Measurements from ENCODE around the gene STK11IP. TPM values are rescaled to one million over a fixed set of nuclear protein-coding genes. Genes with fewer than 3 reads are reported as not detected.
A peak's percentile ranks its signal among the peaks of the same experiment; 100 is the strongest.
"Not testable (repeated sequence)": the region's sequence is repeated elsewhere in the genome, so short reads cannot be mapped to it uniquely, and the experiment has no call there.

Gene STK11IP
- total RNA-seq, 1 donor, result 22.1 TPM

GRCh38 chr2:219645631-219646527 lies 48.2 kb downstream of the STK11IP start:
- DNase-seq (ENCODE audit: insufficient read length, low spot score, missing footprints), result peak; percentile 92
- Histone ChIP-seq H3K79me2 (ENCODE audit: insufficient read depth, low read length) (no peaks in the 10 kb centered on the region), H2AFZ (ENCODE audit: low read length) (peak overlapping the region; percentile 48), H3K9me3 (ENCODE audit: low read depth, low read length) (no peaks in the 10 kb centered on the region), H3K27ac (ENCODE audit: low read depth, low read length) (peak overlapping the region; percentile 10), H3K4me3 (ENCODE audit: insufficient read depth, low read length) (no peak overlapping the region), H3K36me3 (ENCODE audit: insufficient read depth, low read length) (no peaks in the 10 kb centered on the region), H4K20me1 (ENCODE audit: insufficient read depth, low read length) (no peaks in the 10 kb centered on the region), H3K4me1 (ENCODE audit: insufficient read depth, low read length) (peaks cover 27% of the 10 kb centered on the region), H3K27me3 (ENCODE audit: insufficient read depth, low read length) (no peaks in the 10 kb centered on the region), H3K4me2 (ENCODE audit: insufficient read depth, low read length) (peak overlapping the region; percentile 49)
- no peak for TF ChIP-seq CTCF (IDR thresholded peaks at IDR 0.05; ENCODE audit: extremely low read depth, low read depth, low read length)

GRCh38 chr2:219648176-219648575 lies 50.5 kb downstream of the STK11IP start:
- Histone ChIP-seq H3K36me3 (ENCODE audit: insufficient read depth, low read length) (no peaks in the 10 kb centered on the region), H3K4me2 (ENCODE audit: insufficient read depth, low read length) (no peak overlapping the region), H3K27me3 (ENCODE audit: insufficient read depth, low read length) (no peaks in the 10 kb centered on the region), H3K9me3 (ENCODE audit: low read depth, low read length) (no peaks in the 10 kb centered on the region), H3K79me2 (ENCODE audit: insufficient read depth, low read length) (no peaks in the 10 kb centered on the region), H4K20me1 (ENCODE audit: insufficient read depth, low read length) (no peaks in the 10 kb centered on the region), H3K27ac (ENCODE audit: low read depth, low read length) (no peak overlapping the region), H3K4me3 (ENCODE audit: insufficient read depth, low read length) (no peak overlapping the region), H3K4me1 (ENCODE audit: insufficient read depth, low read length) (peaks cover 22% of the 10 kb centered on the region), H2AFZ (ENCODE audit: low read length) (no peak overlapping the region)
- no peak for DNase-seq (ENCODE audit: insufficient read length, low spot score, missing footprints)
- TF ChIP-seq CTCF (IDR thresholded peaks at IDR 0.05; ENCODE audit: extremely low read depth, low read depth, low read length), result no peak

DNA sequence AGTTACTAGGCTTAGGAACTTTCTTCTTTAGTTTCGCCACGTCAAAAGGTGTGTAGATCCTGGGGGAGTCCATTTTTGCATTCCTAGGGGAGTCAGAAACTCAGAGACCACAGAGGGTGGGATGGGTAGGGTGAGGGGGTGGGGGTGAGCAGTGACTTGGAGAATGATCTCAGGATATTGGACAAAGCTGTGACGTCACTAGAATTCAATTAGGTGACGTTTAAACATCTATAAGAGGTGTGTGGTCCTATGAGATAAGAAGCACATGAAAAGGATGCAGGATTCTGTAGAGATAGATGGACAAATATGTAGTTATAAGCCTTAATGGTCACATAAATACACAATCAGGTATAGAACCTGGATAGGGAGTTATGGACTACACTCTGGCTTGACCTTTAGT lies 51.3 kb downstream of the STK11IP start:
- Histone ChIP-seq H3K9me3 (ENCODE audit: low read depth, low read length) (no peaks in the 10 kb centered on the region), H3K27ac (ENCODE audit: low read depth, low read length) (no peak overlapping the region), H3K27me3 (ENCODE audit: insufficient read depth, low read length) (no peaks in the 10 kb centered on the region), H2AFZ (ENCODE audit: low read length) (no peak overlapping the region), H4K20me1 (ENCODE audit: insufficient read depth, low read length) (no peaks in the 10 kb centered on the region), H3K36me3 (ENCODE audit: insufficient read depth, low read length) (no peaks in the 10 kb centered on the region), H3K4me1 (ENCODE audit: insufficient read depth, low read length) (peaks cover 22% of the 10 kb centered on the region), H3K79me2 (ENCODE audit: insufficient read depth, low read length) (no peaks in the 10 kb centered on the region), H3K4me3 (ENCODE audit: insufficient read depth, low read length) (no peak overlapping the region), H3K4me2 (ENCODE audit: insufficient read depth, low read length) (no peak overlapping the region)
- TF ChIP-seq CTCF (IDR thresholded peaks at IDR 0.05; ENCODE audit: extremely low read depth, low read depth, low read length), result no peak
- DNase-seq (ENCODE audit: insufficient read length, low spot score, missing footprints), result no peak

- H3K36me3 ChIP-seq (ENCODE audit: insufficient read depth, low read length), result no peaks in the 10 kb centered on the region
- H3K27ac ChIP-seq (ENCODE audit: low read depth, low read length), result no peak overlapping the region
- no peak for DNase-seq (ENCODE audit: insufficient read length, low spot score, missing footprints)
- peak overlapping the region; percentile 14 for H3K4me2 ChIP-seq (ENCODE audit: insufficient read depth, low read length)
- H3K9me3 ChIP-seq (ENCODE audit: low read depth, low read length), result no peaks in the 10 kb centered on the region
- peaks cover 12% of the 10 kb centered on the region for H3K4me1 ChIP-seq (ENCODE audit: insufficient read depth, low read length)
- no peak for TF ChIP-seq CTCF (IDR thresholded peaks at IDR 0.05; ENCODE audit: extremely low read depth, low read depth, low read length)
- H2AFZ ChIP-seq (ENCODE audit: low read length), result no peak overlapping the region
- no peaks in the 10 kb centered on the region for H3K79me2 ChIP-seq (ENCODE audit: insufficient read depth, low read length)
- no peak overlapping the region for H3K4me3 ChIP-seq (ENCODE audit: insufficient read depth, low read length)
- H4K20me1 ChIP-seq (ENCODE audit: insufficient read depth, low read length), result no peaks in the 10 kb centered on the region
- peaks cover 2% of the 10 kb centered on the region for H3K27me3 ChIP-seq (ENCODE audit: insufficient read depth, low read length)
Observed at GRCh38 chr2:219650426-219651248, 53.0 kb downstream of the STK11IP start.

GRCh38 chr2:219651656-219652055 lies 54.0 kb downstream of the STK11IP start:
- H3K79me2 ChIP-seq (ENCODE audit: insufficient read depth, low read length); H3K4me1 ChIP-seq (ENCODE audit: insufficient read depth, low read length); H2AFZ ChIP-seq (ENCODE audit: low read length); H3K4me3 ChIP-seq (ENCODE audit: insufficient read depth, low read length); H4K20me1 ChIP-seq (ENCODE audit: insufficient read depth, low read length); H3K36me3 ChIP-seq (ENCODE audit: insufficient read depth, low read length); H3K27ac ChIP-seq (ENCODE audit: low read depth, low read length); H3K4me2 ChIP-seq (ENCODE audit: insufficient read depth, low read length); H3K9me3 ChIP-seq (ENCODE audit: low read depth, low read length); DNase-seq (ENCODE audit: insufficient read length, low spot score, missing footprints); H3K27me3 ChIP-seq (ENCODE audit: insufficient read depth, low read length): not testable (repeated sequence)
